AG20443 (cell line): ENCODE data around the gene TUBB8B.
"Not testable (repeated sequence)": the region's sequence is repeated elsewhere in the genome, so short reads cannot be mapped to it uniquely, and the experiment has no call there.

Experiments used
- DNase-seq: peaks from one replicate; pipeline ENCODE4 v3.0.0; 2012; ENCODE audit warnings: low spot score, mixed read lengths

Gene TUBB8B

GRCh38 chr18:12773-13172 lies 36.6 kb downstream of the TUBB8B start:
- DNase-seq, result not testable (repeated sequence)

- DNase-seq, result not testable (repeated sequence)
Measured at GRCh38 chr18:11383-12274, 37.8 kb downstream of the TUBB8B start.

GRCh38 chr18:10624-11184 lies 38.7 kb downstream of the TUBB8B start:
- DNase-seq, result not testable (repeated sequence)

GRCh38 chr18:9937-10336 lies 39.5 kb downstream of the TUBB8B start:
- DNase-seq, result not testable (repeated sequence)
